ENCODE measurements around the gene DNASE1L1.

DNASE1L1 gene

DNA sequence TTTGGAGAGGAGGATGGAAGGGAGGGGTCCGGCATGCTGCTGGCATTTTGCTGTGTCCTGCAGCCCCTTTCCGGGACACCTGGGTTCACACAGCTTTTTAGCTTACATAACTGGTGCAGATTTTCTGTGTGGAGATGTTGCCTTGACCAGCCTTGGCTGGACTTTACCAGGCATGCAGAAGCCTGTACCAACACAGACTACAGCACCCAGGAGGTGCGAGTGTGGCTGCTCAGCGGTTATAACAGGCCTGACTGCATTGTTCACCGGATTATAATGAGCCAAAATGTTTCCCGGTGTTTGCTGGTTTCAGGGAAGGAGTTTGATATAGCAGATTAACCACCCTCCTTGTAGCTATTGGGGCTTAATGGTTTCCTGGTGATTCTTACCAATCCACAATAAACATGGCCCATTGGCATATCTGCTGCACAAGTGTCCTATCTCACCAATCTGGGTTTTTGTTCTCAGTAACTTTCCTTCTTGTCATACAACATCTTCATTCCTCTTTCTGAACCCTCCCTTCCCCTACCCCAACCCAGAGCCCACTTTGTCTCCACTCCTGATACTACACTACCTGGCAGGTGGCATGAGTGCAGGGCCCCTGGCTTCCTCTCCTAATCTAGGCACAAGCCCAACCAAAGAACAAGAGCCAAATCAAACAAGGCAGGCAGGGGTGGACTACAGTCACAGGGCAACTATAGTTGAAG is 7.0 kb downstream of the DNASE1L1 start:
- TF ChIP-seq FOXP2 (optimal IDR thresholded peaks at IDR 0.05; ENCODE audit: borderline replicate concordance, extremely low read depth, extremely low read length, insufficient read depth) (no peak), TAF1 (IDR thresholded peaks at IDR 0.05; ENCODE audit: borderline replicate concordance, insufficient read depth, low read length) (no peak), POLR2AphosphoS5 (IDR thresholded peaks at IDR 0.05; ENCODE audit: low read depth, low read length) (no peak), SIN3A (IDR thresholded peaks at IDR 0.05; ENCODE audit: borderline replicate concordance, insufficient read depth, low read length) (no peak)
- TF ChIP-seq, protein P1, sequence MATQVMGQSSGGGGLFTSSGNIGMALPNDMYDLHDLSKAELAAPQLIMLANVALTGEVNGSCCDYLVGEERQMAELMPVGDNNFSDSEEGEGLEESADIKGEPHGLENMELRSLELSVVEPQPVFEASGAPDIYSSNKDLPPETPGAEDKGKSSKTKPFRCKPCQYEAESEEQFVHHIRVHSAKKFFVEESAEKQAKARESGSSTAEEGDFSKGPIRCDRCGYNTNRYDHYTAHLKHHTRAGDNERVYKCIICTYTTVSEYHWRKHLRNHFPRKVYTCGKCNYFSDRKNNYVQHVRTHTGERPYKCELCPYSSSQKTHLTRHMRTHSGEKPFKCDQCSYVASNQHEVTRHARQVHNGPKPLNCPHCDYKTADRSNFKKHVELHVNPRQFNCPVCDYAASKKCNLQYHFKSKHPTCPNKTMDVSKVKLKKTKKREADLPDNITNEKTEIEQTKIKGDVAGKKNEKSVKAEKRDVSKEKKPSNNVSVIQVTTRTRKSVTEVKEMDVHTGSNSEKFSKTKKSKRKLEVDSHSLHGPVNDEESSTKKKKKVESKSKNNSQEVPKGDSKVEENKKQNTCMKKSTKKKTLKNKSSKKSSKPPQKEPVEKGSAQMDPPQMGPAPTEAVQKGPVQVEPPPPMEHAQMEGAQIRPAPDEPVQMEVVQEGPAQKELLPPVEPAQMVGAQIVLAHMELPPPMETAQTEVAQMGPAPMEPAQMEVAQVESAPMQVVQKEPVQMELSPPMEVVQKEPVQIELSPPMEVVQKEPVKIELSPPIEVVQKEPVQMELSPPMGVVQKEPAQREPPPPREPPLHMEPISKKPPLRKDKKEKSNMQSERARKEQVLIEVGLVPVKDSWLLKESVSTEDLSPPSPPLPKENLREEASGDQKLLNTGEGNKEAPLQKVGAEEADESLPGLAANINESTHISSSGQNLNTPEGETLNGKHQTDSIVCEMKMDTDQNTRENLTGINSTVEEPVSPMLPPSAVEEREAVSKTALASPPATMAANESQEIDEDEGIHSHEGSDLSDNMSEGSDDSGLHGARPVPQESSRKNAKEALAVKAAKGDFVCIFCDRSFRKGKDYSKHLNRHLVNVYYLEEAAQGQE (IDR thresholded peaks at IDR 0.05; ENCODE audit: insufficient read depth in 1 of 2, low read depth in 2 of 2, low read length in 2 of 2), result no peak

DNA sequence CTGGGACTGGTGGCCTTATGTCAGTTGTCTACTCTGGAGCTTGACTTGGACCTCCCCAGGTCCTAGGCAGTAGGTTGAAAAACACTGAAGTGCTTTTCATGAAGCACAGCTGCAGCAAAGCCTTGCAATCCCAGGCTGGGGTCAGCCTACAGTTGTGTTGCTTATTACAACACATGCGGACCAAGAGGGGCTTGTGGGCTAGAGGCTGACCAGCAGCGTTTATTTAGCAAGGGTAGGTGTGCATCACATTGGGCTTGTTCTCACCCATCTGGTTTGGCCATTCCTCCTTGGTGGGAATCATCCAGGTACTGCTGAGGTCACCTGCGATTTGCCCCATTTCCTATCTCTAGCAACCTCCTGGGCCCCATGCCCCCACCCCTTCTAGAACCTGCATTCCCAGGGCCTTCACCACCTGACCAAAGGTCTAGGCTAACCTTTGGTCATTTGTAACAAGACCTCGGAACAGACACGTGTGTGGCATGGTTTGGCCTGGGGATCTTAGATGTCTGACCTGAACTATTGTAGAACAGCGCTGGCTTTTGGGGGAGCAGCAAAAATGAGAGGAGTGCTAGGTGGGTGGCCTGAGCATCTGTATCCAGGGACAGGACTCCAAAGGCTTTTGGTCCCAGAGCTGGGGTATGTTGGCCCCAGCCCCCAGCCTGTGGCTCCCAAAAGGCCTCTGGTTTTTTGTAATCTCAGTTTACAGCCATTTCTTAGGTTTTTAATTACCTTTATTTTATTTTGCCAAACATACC is 7.8 kb downstream of the DNASE1L1 start:
- TF ChIP-seq POLR2AphosphoS5 (IDR thresholded peaks at IDR 0.05; ENCODE audit: low read depth, low read length) (peak; percentile 99), SIN3A (IDR thresholded peaks at IDR 0.05; ENCODE audit: borderline replicate concordance, insufficient read depth, low read length) (peak; percentile 91)
- TF ChIP-seq, protein P1 (IDR thresholded peaks at IDR 0.05; ENCODE audit: insufficient read depth in 1 of 2, low read depth in 2 of 2, low read length in 2 of 2), result no peak

DNA sequence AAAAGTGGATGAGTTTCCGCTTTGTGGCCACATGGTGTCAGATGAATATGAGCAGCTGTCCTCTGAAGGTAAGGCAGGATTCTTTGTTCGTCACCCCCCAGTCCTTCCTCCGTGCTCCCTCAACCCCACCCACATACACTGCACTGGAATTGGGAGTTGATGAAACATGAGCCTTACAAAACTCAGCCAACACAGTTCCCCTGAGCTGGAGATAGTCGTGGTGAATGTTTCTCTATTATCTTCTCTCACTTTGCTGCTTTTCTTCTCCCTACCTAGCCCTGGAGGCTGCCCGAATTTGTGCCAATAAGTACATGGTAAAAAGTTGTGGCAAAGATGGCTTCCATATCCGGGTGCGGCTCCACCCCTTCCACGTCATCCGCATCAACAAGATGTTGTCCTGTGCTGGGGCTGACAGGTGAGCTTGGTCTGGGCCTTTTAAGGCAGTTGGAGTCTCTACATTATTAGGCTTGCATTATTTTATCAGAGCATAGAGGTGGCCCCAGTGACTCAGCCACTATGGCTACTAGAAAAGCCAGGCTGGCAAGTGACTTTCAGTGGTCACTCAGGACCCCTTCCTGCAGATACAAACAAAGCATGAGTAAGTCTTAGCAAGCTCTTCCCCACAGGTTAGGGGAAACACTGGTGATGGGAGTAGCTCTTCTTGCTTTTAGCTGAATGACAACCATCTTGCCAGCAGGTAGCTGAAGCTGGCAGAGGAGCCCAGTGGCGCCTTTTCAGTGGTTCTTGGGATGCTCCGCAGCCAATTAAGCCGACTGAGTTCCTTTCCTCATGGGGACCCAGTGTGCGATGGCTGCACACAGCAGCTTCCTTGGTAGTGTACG is 9.3 kb downstream of the DNASE1L1 start:
- TF ChIP-seq TAF1 (IDR thresholded peaks at IDR 0.05; ENCODE audit: borderline replicate concordance, insufficient read depth, low read length) (0 out of 2 replicates have a peak, but pooled peaks have one; percentile 29), POLR2AphosphoS5 (IDR thresholded peaks at IDR 0.05; ENCODE audit: low read depth, low read length) (peak; percentile 60)
- TF ChIP-seq, protein P1 (IDR thresholded peaks at IDR 0.05; ENCODE audit: insufficient read depth in 1 of 2, low read depth in 2 of 2, low read length in 2 of 2), result no peak

DNA sequence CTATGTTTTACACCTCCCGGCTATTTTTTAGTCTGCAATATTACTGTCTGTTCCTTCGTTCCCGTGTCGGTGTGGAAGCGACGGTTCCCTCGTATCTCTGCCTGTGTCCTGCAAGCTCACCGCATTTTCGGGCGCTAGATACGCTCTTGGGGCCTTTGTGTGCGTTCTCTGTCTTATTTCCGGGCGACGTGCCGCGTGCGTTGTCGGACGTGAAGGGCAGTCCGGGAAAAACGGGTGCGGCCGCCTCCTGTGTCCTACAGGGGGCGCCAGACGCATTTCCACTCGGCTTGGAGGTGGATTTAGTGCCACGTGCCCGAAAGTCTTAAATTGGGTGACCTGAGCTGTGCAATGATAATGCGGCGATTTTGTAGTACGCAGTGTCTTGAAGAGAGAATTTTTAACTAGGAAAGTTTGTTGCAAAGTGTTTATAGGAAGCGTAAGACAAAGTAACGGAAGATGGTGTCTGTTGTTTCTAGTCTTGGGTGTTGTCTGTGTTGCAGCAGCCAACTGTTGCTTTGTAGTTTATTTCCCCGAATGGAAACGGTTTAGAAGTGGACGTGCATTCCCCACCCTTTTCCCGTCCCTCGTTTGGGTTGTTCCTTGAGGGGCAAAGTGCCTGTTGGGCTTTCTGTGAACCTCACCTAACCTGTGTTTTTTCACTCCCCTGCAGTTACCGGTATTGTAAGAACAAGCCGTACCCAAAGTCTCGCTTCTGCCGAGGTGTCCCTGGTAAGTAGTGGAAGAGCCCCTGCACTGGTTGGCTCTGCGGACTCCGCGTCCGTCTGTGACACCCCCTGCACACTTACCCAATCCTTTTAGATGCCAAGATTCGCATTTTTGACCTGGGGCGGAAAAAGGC is 10.2 kb downstream of the DNASE1L1 start:
- TF ChIP-seq, protein P1 (IDR thresholded peaks at IDR 0.05; ENCODE audit: insufficient read depth in 1 of 2, low read depth in 2 of 2, low read length in 2 of 2), result no peak
- TF ChIP-seq POLR2AphosphoS5 (IDR thresholded peaks at IDR 0.05; ENCODE audit: low read depth, low read length) (no peak), SIN3A (IDR thresholded peaks at IDR 0.05; ENCODE audit: borderline replicate concordance, insufficient read depth, low read length) (peak; percentile 45; the same call in 1 of the 2 replicates), FOXP2 (optimal IDR thresholded peaks at IDR 0.05; ENCODE audit: borderline replicate concordance, extremely low read depth, extremely low read length, insufficient read depth) (no peak)

All from PFSK-1 (cell line).